Neuron (in vitro differentiated cells): ENCODE results near the gene ATN1.

Experiments
- H2AFZ ChIP-seq: one replicate; pipeline ENCODE4 v1.6.1; 2013; ENCODE audit warnings: low read depth, mild to moderate bottlenecking, inconsistent platforms, low read length, moderate library complexity
- H3K27me3 ChIP-seq: one replicate; pipeline ENCODE4 v1.6.1; 2013; ENCODE audit warnings: low read length; ENCODE audit not compliant: insufficient read depth
- H3K36me3 ChIP-seq: one replicate; pipeline ENCODE4 v1.6.1; 2013; ENCODE audit warnings: low read length; ENCODE audit not compliant: insufficient read depth
- H3K4me1 ChIP-seq: one replicate; pipeline ENCODE4 v1.6.1; 2013; ENCODE audit warnings: low read length; ENCODE audit not compliant: insufficient read depth
- H3K4me3 ChIP-seq: 2 replicates; pipeline ENCODE4 v1.5.1; 2013; ENCODE audit warnings: mild to moderate bottlenecking, low read length, moderate library complexity
- H3K9me3 ChIP-seq: one replicate; pipeline ENCODE4 v1.6.1; 2013; ENCODE audit warnings: low read length

The ATN1 gene

GRCh38 chr12:6963791-6964413 lies 36.1 kb downstream of the ATN1 start:
- Histone ChIP-seq H2AFZ (no peak overlapping the region), H3K36me3 (peaks cover 41% of the 10 kb centered on the region), H3K9me3 (no peaks in the 10 kb centered on the region), H3K27me3 (no peaks in the 10 kb centered on the region), H3K4me1 (peaks cover 4% of the 10 kb centered on the region), H3K4me3 (no peak overlapping the region)

DNA sequence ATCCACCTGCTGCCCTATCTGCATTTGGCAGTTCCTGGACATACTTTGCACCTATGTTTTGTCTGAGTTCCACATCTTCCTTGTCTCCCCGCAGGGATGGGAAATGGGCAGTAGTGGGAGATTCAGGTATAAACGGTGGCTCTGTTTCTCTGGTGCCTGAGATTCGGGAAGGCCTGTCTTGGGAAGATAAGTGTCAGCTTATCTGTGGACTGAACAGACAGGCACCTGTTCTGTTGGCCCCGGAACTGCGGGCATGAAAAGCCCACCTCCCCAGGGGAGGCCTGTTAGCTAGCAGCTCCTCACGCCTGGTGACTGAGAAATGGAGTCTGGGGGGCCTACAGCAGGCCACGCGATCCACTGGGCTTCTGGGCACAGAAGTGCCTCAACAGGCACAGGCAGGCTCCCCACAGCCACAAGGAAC lies 36.9 kb downstream of the ATN1 start:
- H3K36me3 ChIP-seq = peaks cover 45% of the 10 kb centered on the region
- H3K4me1 ChIP-seq = peaks cover 10% of the 10 kb centered on the region
- no peak overlapping the region for H2AFZ ChIP-seq
- no peaks in the 10 kb centered on the region for H3K27me3 ChIP-seq
- no peaks in the 10 kb centered on the region for H3K9me3 ChIP-seq
- H3K4me3 ChIP-seq = no peak overlapping the region

DNA sequence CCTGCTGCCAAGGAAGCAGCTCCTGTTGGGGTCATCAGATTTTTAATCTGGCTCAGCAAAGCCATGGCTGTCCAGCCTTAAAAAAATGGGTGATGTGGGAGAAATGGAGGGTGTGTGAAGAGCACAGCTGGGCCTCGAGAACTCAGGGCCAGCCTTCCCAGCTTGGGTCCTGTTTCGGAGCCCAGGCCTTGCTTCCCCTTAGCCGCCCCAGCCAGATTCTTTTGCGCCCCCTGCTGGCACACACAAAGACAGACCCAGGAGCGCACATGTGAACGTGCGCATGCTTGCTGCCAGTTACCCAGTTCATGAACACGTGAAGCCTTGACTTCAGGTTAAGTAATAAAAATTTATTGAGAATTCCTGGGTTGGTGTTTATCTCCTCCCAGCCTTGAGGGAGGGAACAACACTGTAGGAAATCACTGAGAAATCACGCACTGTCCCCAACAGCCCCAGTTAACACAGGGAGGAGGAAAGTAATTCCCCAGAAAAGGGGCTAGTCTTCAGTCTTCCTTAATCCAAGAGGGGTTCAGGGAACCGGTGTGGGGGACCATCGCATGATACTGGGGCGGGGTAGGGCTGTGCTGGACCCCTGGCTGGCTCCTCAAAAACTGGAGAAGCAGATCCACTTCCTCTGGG lies 37.4 kb downstream of the ATN1 start:
- Histone ChIP-seq H3K4me1 (peaks cover 10% of the 10 kb centered on the region), H3K4me3 (no peak overlapping the region), H3K36me3 (peaks cover 45% of the 10 kb centered on the region), H3K27me3 (no peaks in the 10 kb centered on the region), H3K9me3 (no peaks in the 10 kb centered on the region), H2AFZ (no peak overlapping the region)

DNA sequence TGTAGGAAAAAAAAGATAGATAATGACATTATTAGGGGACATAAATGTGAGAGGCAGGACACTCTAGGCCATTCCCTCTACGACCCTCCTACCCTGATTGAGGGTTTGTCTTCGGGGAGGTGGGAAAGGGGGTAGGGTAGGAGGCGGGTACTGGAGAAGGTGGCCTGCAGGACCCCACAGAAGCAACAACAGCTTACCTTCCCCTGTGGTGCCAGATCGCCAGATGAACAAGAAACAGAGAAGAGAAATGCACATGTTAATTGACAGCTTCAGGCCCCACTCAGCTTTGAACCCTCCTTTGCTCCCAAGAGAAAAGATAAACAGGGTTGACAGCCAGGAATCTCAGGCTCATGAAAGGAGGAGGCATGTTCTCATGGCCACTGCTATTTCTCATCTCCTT lies 38.0 kb downstream of the ATN1 start:
- Histone ChIP-seq H3K27me3 (no peaks in the 10 kb centered on the region), H3K4me3 (no peak overlapping the region), H2AFZ (no peak overlapping the region), H3K4me1 (peaks cover 10% of the 10 kb centered on the region), H3K36me3 (peaks cover 45% of the 10 kb centered on the region), H3K9me3 (no peaks in the 10 kb centered on the region)

- Histone ChIP-seq H2AFZ (no peak overlapping the region), H3K27me3 (no peaks in the 10 kb centered on the region), H3K4me1 (peaks cover 11% of the 10 kb centered on the region), H3K9me3 (no peaks in the 10 kb centered on the region), H3K4me3 (no peak overlapping the region), H3K36me3 (peaks cover 45% of the 10 kb centered on the region)
These were observed 38.6 kb downstream of the ATN1 start for GRCh38 chr12:6966351-6966750.

GRCh38 chr12:6967651-6968100 lies 39.9 kb downstream of the ATN1 start:
- no peak overlapping the region for H2AFZ ChIP-seq
- H3K9me3 ChIP-seq = no peaks in the 10 kb centered on the region
- H3K36me3 ChIP-seq = peaks cover 45% of the 10 kb centered on the region

DNA sequence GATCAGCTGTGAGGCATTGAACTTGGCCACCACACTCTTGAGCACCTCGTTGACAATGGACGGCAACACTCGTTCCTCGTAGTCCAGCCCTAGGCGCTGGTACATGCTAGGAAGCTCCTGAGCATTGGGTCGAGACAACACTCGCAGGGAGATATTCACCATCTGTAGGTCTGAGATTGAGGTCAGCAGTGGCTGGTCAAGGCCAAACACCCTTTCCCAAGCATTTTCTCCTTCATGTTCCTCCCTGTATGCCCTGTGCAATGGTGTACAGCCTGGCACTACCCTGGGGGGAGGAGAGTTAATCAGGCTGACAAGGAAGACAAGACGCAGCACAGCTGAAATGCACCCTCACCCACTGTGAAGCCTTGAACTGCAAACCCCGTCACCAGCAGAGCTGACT lies 40.7 kb downstream of the ATN1 start:
- H3K9me3 ChIP-seq = no peaks in the 10 kb centered on the region
- H3K27me3 ChIP-seq = no peaks in the 10 kb centered on the region
- no peak overlapping the region for H3K4me3 ChIP-seq
- H3K36me3 ChIP-seq = peaks cover 45% of the 10 kb centered on the region
- H3K4me1 ChIP-seq = peaks cover 18% of the 10 kb centered on the region
- H2AFZ ChIP-seq = no peak overlapping the region

More at GRCh38 chr12:6967651-6968100, 39.9 kb downstream of the ATN1 start:
- peaks cover 18% of the 10 kb centered on the region for H3K4me1 ChIP-seq
- H3K27me3 ChIP-seq = no peaks in the 10 kb centered on the region
- H3K4me3 ChIP-seq = no peak overlapping the region

- Histone ChIP-seq H3K9me3 (no peaks in the 10 kb centered on the region), H3K27me3 (no peaks in the 10 kb centered on the region), H3K4me3 (peak overlapping the region; percentile 96), H2AFZ (no peak overlapping the region), H3K36me3 (peaks cover 55% of the 10 kb centered on the region), H3K4me1 (peaks cover 18% of the 10 kb centered on the region)
These were observed 42.4 kb downstream of the ATN1 start for GRCh38 chr12:6970096-6970527.

DNA sequence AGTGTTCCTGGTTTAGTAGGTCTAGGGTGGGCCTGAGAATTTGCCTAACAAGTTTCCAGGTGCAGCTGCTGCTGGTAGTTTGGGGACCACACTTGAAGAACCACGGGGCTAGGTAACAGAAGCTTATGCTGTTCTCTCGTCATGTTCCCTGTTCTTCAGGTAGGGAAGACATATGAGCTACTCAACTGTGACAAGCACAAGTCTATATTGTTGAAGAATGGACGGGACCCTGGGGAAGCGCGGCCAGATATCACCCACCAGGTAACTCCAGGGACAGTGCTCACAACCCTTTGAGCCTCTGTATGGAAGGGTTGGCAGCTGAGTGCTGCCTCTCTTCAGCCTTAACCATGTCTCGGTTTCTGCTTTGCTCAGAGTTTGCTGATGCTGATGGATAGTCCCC lies 46.4 kb downstream of the ATN1 start:
- H3K27me3 ChIP-seq = no peaks in the 10 kb centered on the region
- H3K9me3 ChIP-seq = no peaks in the 10 kb centered on the region
- peaks cover 12% of the 10 kb centered on the region for H3K4me1 ChIP-seq
- H3K36me3 ChIP-seq = peaks cover 56% of the 10 kb centered on the region
- H3K4me3 ChIP-seq = no peak overlapping the region
- H2AFZ ChIP-seq = no peak overlapping the region

DNA sequence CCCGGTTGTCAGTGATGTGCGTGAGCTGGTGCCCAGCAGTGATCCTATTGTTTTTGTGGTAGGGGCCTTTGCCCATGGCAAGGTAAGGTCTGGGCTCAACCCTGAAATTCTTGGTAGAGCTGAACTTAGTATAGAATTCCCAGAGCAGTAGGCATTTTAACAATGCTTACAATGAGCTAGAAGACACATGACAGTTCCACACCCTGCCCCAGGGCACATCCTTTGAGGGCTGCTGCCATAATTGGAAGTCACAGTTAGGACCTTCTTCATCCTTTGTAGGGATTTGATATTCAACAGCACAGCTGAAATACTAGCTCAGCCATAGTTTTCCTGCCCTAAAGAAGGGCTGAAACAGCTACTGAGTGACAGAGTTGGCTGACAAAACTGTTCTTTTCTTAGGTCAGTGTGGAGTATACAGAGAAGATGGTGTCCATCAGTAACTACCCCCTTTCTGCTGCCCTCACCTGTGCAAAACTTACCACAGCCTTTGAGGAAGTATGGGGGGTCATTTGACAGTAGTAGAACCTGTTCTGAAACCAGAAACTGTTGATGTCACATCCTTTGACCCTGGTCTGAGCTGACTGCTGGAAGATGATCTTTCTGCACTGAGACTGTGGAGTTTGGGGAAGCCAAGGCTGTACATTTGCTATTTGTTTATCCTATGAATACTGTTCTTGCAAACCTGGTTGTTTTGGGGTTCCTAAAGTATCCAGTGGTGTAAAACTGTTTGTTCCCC lies 47.7 kb downstream of the ATN1 start:
- Histone ChIP-seq H3K4me3 (no peak overlapping the region), H3K36me3 (peaks cover 66% of the 10 kb centered on the region)

GRCh38 chr12:6977653-6978052 lies 49.9 kb downstream of the ATN1 start:
- Histone ChIP-seq H3K4me1 (no peaks in the 10 kb centered on the region), H2AFZ (no peak overlapping the region), H3K9me3 (no peaks in the 10 kb centered on the region), H3K36me3 (peaks cover 82% of the 10 kb centered on the region), H3K4me3 (no peak overlapping the region), H3K27me3 (no peaks in the 10 kb centered on the region)

More for the DNA sequence above, 47.7 kb downstream of the ATN1 start:
- Histone ChIP-seq H3K9me3 (no peaks in the 10 kb centered on the region), H3K4me1 (peaks cover 8% of the 10 kb centered on the region), H2AFZ (no peak overlapping the region), H3K27me3 (no peaks in the 10 kb centered on the region)

DNA sequence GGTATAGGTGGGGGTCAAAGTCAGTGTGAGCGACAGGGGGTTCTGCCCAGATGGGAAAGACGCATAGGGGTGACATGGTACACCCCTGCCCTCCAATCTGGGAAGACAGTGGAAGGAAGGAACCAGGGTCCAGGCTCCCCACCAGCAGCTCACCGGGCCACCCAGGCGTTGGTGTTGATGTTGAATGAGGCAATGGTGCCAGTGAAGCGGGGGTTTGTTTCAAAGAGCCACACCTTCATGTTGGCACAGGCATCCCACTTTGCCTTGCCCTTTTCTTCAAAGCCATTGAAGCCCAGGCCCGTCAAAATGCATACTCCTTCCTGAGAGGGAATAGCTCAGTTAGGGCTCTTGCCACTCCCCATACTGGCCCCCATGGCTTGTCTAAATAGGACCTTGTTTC lies 50.4 kb downstream of the ATN1 start:
- no peak overlapping the region for H2AFZ ChIP-seq
- H3K36me3 ChIP-seq = peaks cover 85% of the 10 kb centered on the region
- no peaks in the 10 kb centered on the region for H3K27me3 ChIP-seq
- no peaks in the 10 kb centered on the region for H3K4me1 ChIP-seq
- no peak overlapping the region for H3K4me3 ChIP-seq
- no peaks in the 10 kb centered on the region for H3K9me3 ChIP-seq

GRCh38 chr12:6978611-6979011 lies 50.9 kb downstream of the ATN1 start:
- peaks cover 85% of the 10 kb centered on the region for H3K36me3 ChIP-seq

More at GRCh38 chr12:6978611-6979011, 50.9 kb downstream of the ATN1 start:
- Histone ChIP-seq H3K4me3 (no peak overlapping the region), H3K27me3 (no peaks in the 10 kb centered on the region), H3K4me1 (no peaks in the 10 kb centered on the region), H3K9me3 (no peaks in the 10 kb centered on the region), H2AFZ (no peak overlapping the region)
